Endodermal cell (in vitro differentiated cells): ENCODE measurements around the gene LRMDA. TPM values are rescaled to one million over a fixed set of nuclear protein-coding genes. Genes with fewer than 3 reads are reported as not detected.

Experiments used
- DNase-seq: peaks from one replicate; pipeline ENCODE4 v3.0.0-alpha.2; 2017
- H3K27ac ChIP-seq: 2 replicates; pipeline ENCODE4 v1.5.1; 2013; ENCODE audit warnings: mild to moderate bottlenecking, low read depth, low read length, moderate library complexity
- H3K27me3 ChIP-seq: 2 replicates; pipeline ENCODE4 v1.6.1; 2013; ENCODE audit warnings: mild to moderate bottlenecking, low read length, moderate library complexity; ENCODE audit not compliant: insufficient read depth, control insufficient read depth, poor library complexity, severe bottlenecking
- H3K36me3 ChIP-seq: 2 replicates; pipeline ENCODE4 v1.7.0; 2013; ENCODE audit warnings: mild to moderate bottlenecking, low read length, moderate library complexity; ENCODE audit not compliant: control insufficient read depth, insufficient read depth
- H3K4me1 ChIP-seq: one replicate; pipeline ENCODE4 v1.7.0; 2013; ENCODE audit warnings: low read length; ENCODE audit not compliant: control insufficient read depth, insufficient read depth
- H3K4me3 ChIP-seq: 2 replicates; pipeline ENCODE4 v1.5.1; 2013; ENCODE audit warnings: mild to moderate bottlenecking, low read length, moderate library complexity
- H3K9ac ChIP-seq: 2 replicates; pipeline ENCODE4 v1.6.1; 2013; ENCODE audit warnings: mild to moderate bottlenecking, low read length, moderate library complexity; ENCODE audit not compliant: poor library complexity, severe bottlenecking; ENCODE audit errors: extremely low read depth
- H3K9me3 ChIP-seq: 2 replicates; pipeline ENCODE4 v1.6.1; 2013; ENCODE audit warnings: mild to moderate bottlenecking, low read length, moderate library complexity; ENCODE audit not compliant: control insufficient read depth
- H3K27ac Mint-ChIP-seq: 2 replicates; pipeline ENCODE4 v1.8.0; 2020; ENCODE audit warnings: mixed read lengths
- H3K27me3 Mint-ChIP-seq: 2 replicates; pipeline ENCODE4 v1.8.0; 2021; ENCODE audit warnings: mild to moderate bottlenecking, mixed read lengths; ENCODE audit not compliant: insufficient read depth
- H3K36me3 Mint-ChIP-seq: 2 replicates; pipeline ENCODE4 v1.8.0; 2020; ENCODE audit warnings: low read depth, mixed read lengths
- H3K4me1 Mint-ChIP-seq: 2 replicates; pipeline ENCODE4 v1.8.0; 2020; ENCODE audit warnings: mixed read lengths
- H3K4me3 Mint-ChIP-seq: 2 replicates; pipeline ENCODE4 v1.8.0; 2020; ENCODE audit warnings: mild to moderate bottlenecking, moderate library complexity, mixed read lengths
- H3K9me3 Mint-ChIP-seq: 2 replicates; pipeline ENCODE4 v1.8.0; 2020; ENCODE audit warnings: mild to moderate bottlenecking, mixed read lengths
- CTCF ChIP-seq: fragments of 200-600 bp; sonication (generic); conservative IDR thresholded peaks from 2 replicates; pipeline ENCODE4 v1.5.0; 2021; ENCODE audit warnings: antibody characterized with exemption, mild to moderate bottlenecking
- WGBS, 2 experiments: methylation state at CpG; one replicate each; pipeline versions ENCODE4 v1.1.5 to v1.1.7; 2013; ENCODE audit warnings: missing lambda C conversion rate in 2 of 2, mixed read lengths in 1 of 2; ENCODE audit not compliant: insufficient coverage in 1 of 2, insufficient read length in 1 of 2; 5-methylcytosine and 5-hydroxymethylcytosine counted together
- total RNA-seq, 2 donors: library from RNA; stranded (reverse); fragmentation: NEBNext Ultra II Directional in 1 of 2; extraction: Animal tissue kit (Norgen Biotek cat#: 25700) in 1 of 2; gene quantifications; 2 replicates in 1 of 2; 3 replicates in 1 of 2; pipeline ENCODE4 v1.2.1, GENCODE V29; 2021

LRMDA gene
- total RNA-seq, 2 donors from 2014 or later, result 1.7 to 5.1 TPM

GRCh38 chr10:76111986-76112825 lies 680.8 kb downstream of the LRMDA start:
- no peak overlapping the region for H3K27ac Mint-ChIP-seq
- peak overlapping the region; percentile 54 for H3K27ac ChIP-seq
- TF ChIP-seq CTCF, result no peak
- peaks cover 26% of the 10 kb centered on the region for H3K4me1 ChIP-seq
- H3K36me3 Mint-ChIP-seq, result no peaks in the 10 kb centered on the region
- H3K4me3 Mint-ChIP-seq, result peak overlapping the region; percentile 36
- no peaks in the 10 kb centered on the region for H3K9me3 ChIP-seq
- H3K4me3 ChIP-seq, result no peak overlapping the region
- H3K36me3 ChIP-seq, result no peaks in the 10 kb centered on the region
- peaks cover 9% of the 10 kb centered on the region for H3K27me3 Mint-ChIP-seq
- H3K9ac ChIP-seq, result no peak overlapping the region
- WGBS, 2 experiments, result 90 to 91% methylated on average over 18 to 33 of the region's 33 CpGs
- no peaks in the 10 kb centered on the region for H3K27me3 ChIP-seq
- DNase-seq, result peak; percentile 63
- H3K9me3 Mint-ChIP-seq, result no peaks in the 10 kb centered on the region
- peaks cover 43% of the 10 kb centered on the region for H3K4me1 Mint-ChIP-seq

GRCh38 chr10:76112826-76113150 lies 681.4 kb downstream of the LRMDA start:
- H3K4me3 ChIP-seq, result no peak overlapping the region
- DNase-seq, result no peak
- Mint-ChIP-seq H3K27ac (no peak overlapping the region), H3K27me3 (peaks cover 9% of the 10 kb centered on the region), H3K36me3 (no peaks in the 10 kb centered on the region), H3K4me1 (peaks cover 43% of the 10 kb centered on the region), H3K4me3 (peak overlapping the region; percentile 36), H3K9me3 (no peaks in the 10 kb centered on the region)
- no peak overlapping the region for H3K9ac ChIP-seq
- H3K4me1 ChIP-seq, result peaks cover 26% of the 10 kb centered on the region
- H3K36me3 ChIP-seq, result no peaks in the 10 kb centered on the region
- WGBS, 2 experiments, result 76% methylated on average over 2 of the region's 2 CpGs; no CpG with 5 or more reads in 1 of the 2 experiments
- no peaks in the 10 kb centered on the region for H3K27me3 ChIP-seq
- TF ChIP-seq CTCF, result no peak
- H3K27ac ChIP-seq, result no peak overlapping the region
- no peaks in the 10 kb centered on the region for H3K9me3 ChIP-seq

GRCh38 chr10:76113952-76114351 lies 682.5 kb downstream of the LRMDA start:
- no peaks in the 10 kb centered on the region for H3K36me3 Mint-ChIP-seq
- no peak for DNase-seq
- H3K36me3 ChIP-seq, result no peaks in the 10 kb centered on the region
- TF ChIP-seq CTCF, result no peak
- H3K9me3 ChIP-seq, result no peaks in the 10 kb centered on the region
- no peak overlapping the region for H3K27ac Mint-ChIP-seq
- no peaks in the 10 kb centered on the region for H3K27me3 ChIP-seq
- H3K27me3 Mint-ChIP-seq, result peaks cover 11% of the 10 kb centered on the region
- H3K4me3 Mint-ChIP-seq, result no peak overlapping the region
- H3K4me3 ChIP-seq, result no peak overlapping the region
- 65 to 77% methylated on average over 2 of the region's 4 CpGs for WGBS, 2 experiments
- H3K9ac ChIP-seq, result no peak overlapping the region
- no peaks in the 10 kb centered on the region for H3K9me3 Mint-ChIP-seq
- peaks cover 43% of the 10 kb centered on the region for H3K4me1 Mint-ChIP-seq
- peak overlapping the region; percentile 84 for H3K27ac ChIP-seq
- H3K4me1 ChIP-seq, result peaks cover 26% of the 10 kb centered on the region
